Right ventricle myocardium inferior (tissue), 1 donor: Measurements from ENCODE around the gene RBM20. TPM values are rescaled to one million over a fixed set of nuclear protein-coding genes. Genes with fewer than 3 reads are reported as not detected.

ENCODE experiments used
- ATAC-seq: fragments of 200-7000 bp; cut with Tn5 transposase; one replicate; pipeline ENCODE4 v1.9.1; 2020; ENCODE audit warnings: mild to moderate bottlenecking, moderate library complexity
- DNase-seq: peaks from one replicate; pipeline ENCODE4 v3.0.0; 2021; ENCODE audit errors: missing footprints
- intact Hi-C: fragments of 100-400 bp; cut with DNase I; formaldehyde crosslinking; loops from one replicate; pipeline ENCODE4 v1.11.0; 2022
- total RNA-seq: library from RNA; stranded (reverse); fragmentation: NEBNext Ultra II Directional; extraction: Animal tissue kit (Norgen Biotek cat#: 25700); gene quantifications from one replicate; pipeline ENCODE4 v1.2.1, GENCODE V29; 2021
- donor health status: DM: no; HTN: yes; CAD: no; lungs with severe emphysema.

Gene RBM20
- total RNA-seq, 1 donor from 2014 or later, result 103 TPM

GRCh38 chr10:110872145-110872983 is 228.2 kb downstream of the RBM20 start:
- intact Hi-C loops, result loop anchor here (5.0 kb wide), 2 partner anchors 55 to 115 kb away; no protein-coding TSS in a partner anchor
- peak; percentile 89 for DNase-seq
- peak; percentile 74 for ATAC-seq

- intact Hi-C loops, result loop anchor here (5.0 kb wide), 2 partner anchors 56 to 116 kb away; no protein-coding TSS in a partner anchor
- no peak for ATAC-seq
- DNase-seq, result no peak
These were observed 229.1 kb downstream of the RBM20 start for GRCh38 chr10:110872984-110873923.

GRCh38 chr10:110873951-110874350 is 229.8 kb downstream of the RBM20 start:
- no peak for ATAC-seq
- intact Hi-C loops, result loop anchor here (5.0 kb wide), 2 partner anchors 57 to 117 kb away; no protein-coding TSS in a partner anchor
- no peak for DNase-seq

GRCh38 chr10:110876000-110876399 is 231.9 kb downstream of the RBM20 start:
- intact Hi-C loops, result no loop called here
- DNase-seq (no peak), ATAC-seq (no peak)

GRCh38 chr10:110876788-110877187 is 232.7 kb downstream of the RBM20 start:
- ATAC-seq (no peak), DNase-seq (no peak)
- intact Hi-C loops, result no loop called here

- peak; percentile 88 for ATAC-seq
- no peak for DNase-seq
- intact Hi-C loops, result loop anchor here (10.0 kb wide), 1 partner anchor 235 kb away; the partner anchor contains the start of gene RBM20
These were observed 235.9 kb downstream of the RBM20 start for GRCh38 chr10:110880012-110880411.

GRCh38 chr10:110881247-110881646 is 237.1 kb downstream of the RBM20 start:
- intact Hi-C loops, result loop anchor here (10.0 kb wide), 1 partner anchor 236 kb away; the partner anchor contains the start of gene RBM20
- peak; percentile 84 for ATAC-seq
- DNase-seq, result no peak

GRCh38 chr10:110881905-110882304 is 237.8 kb downstream of the RBM20 start:
- no peak for ATAC-seq
- no peak for DNase-seq
- intact Hi-C loops, result loop anchor here (10.0 kb wide), 1 partner anchor 237 kb away; the partner anchor contains the start of gene RBM20

- intact Hi-C loops, result loop anchor here (10.0 kb wide), 1 partner anchor 239 kb away; the partner anchor contains the start of gene RBM20
- ATAC-seq, result no peak
- no peak for DNase-seq
These were observed 239.8 kb downstream of the RBM20 start for GRCh38 chr10:110883924-110884323.

GRCh38 chr10:110885932-110886674 is 242.0 kb downstream of the RBM20 start:
- ATAC-seq, result no peak
- DNase-seq, result no peak
- intact Hi-C loops, result loop anchor here (10.0 kb wide), 1 partner anchor 241 kb away; the partner anchor contains the start of gene RBM20

GRCh38 chr10:110887560-110887959 is 243.4 kb downstream of the RBM20 start:
- DNase-seq (no peak), ATAC-seq (no peak)
- intact Hi-C loops, result loop anchor here (10.0 kb wide), 1 partner anchor 243 kb away; the partner anchor contains the start of gene RBM20

Other genes starting within 250 kb of the RBM20 start
- gene DUSP5, start 146.4 kb upstream of the RBM20 start, total RNA-seq, result 6.2 TPM
- 23.3 TPM for gene SMC3, start 76.6 kb upstream of the RBM20 start, total RNA-seq
- gene PDCD4, start 227.6 kb downstream of the RBM20 start, total RNA-seq, result 71.6 TPM